Parathyroid adenoma (tissue), 2 donors: ENCODE measurements around the gene ACLY.
A peak's percentile ranks its signal among the peaks of the same experiment; 100 is the strongest.

Source experiments
- H2AFZ ChIP-seq: fragments of 300-600 bp; sonication (generic); one replicate; pipeline ENCODE4 v1.7.0; 2017; ENCODE audit warnings: antibody characterized with exemption, mild to moderate bottlenecking
- H3K27ac ChIP-seq: fragments of 300-600 bp; sonication (generic); one replicate; pipeline ENCODE4 v1.7.0; 2017
- H3K27me3 ChIP-seq: fragments of 300-600 bp; sonication (generic); one replicate; pipeline ENCODE4 v1.7.0; 2017; ENCODE audit warnings: low read length; ENCODE audit not compliant: control insufficient read depth, insufficient read depth
- H3K36me3 ChIP-seq: fragments of 300-600 bp; sonication (generic); one replicate; pipeline ENCODE4 v1.7.0; 2017; ENCODE audit warnings: low read length; ENCODE audit not compliant: control insufficient read depth, insufficient read depth
- H3K4me1 ChIP-seq: fragments of 300-600 bp; sonication (generic); one replicate; pipeline ENCODE4 v1.7.0; 2017; ENCODE audit warnings: control low read depth
- H3K4me2 ChIP-seq: fragments of 300-600 bp; sonication (generic); one replicate; pipeline ENCODE4 v1.7.0; 2017; ENCODE audit warnings: low read length
- H3K4me3 ChIP-seq: fragments of 300-600 bp; sonication (generic); one replicate; pipeline ENCODE4 v1.7.0; 2017; ENCODE audit warnings: low read depth, low read length
- H3K79me2 ChIP-seq: fragments of 300-600 bp; sonication (generic); one replicate; pipeline ENCODE4 v1.7.0; 2017; ENCODE audit warnings: control low read depth
- H3K9ac ChIP-seq: fragments of 300-600 bp; sonication (generic); one replicate; pipeline ENCODE4 v1.7.0; 2017; ENCODE audit warnings: mild to moderate bottlenecking
- H3K9me3 ChIP-seq: fragments of 300-600 bp; sonication (generic); one replicate; pipeline ENCODE4 v1.7.0; 2017; ENCODE audit warnings: low read length; ENCODE audit not compliant: control insufficient read depth
- CTCF ChIP-seq: fragments of 300-600 bp; sonication (generic); IDR thresholded peaks from one replicate; pipeline ENCODE4 v1.7.0; 2017; ENCODE audit warnings: antibody characterized with exemption, mild to moderate bottlenecking
- donor health status: primary hyperparathyroidism.

Gene ACLY

GRCh38 chr17:41865596-41865893 is 53.2 kb downstream of the ACLY start:
- H3K4me2 ChIP-seq, result peak overlapping the region; percentile 76
- no peak overlapping the region for H3K9ac ChIP-seq
- peak overlapping the region; percentile 21 for H3K27ac ChIP-seq

GRCh38 chr17:41864836-41865595 is 53.7 kb downstream of the ACLY start, which contains the start of gene KLHL11:
KLHL11 (minus strand) TSS chr17:41865423; CDS start chr17:41865370, 53 bp downstream.
- no peaks in the 10 kb centered on the region for H3K9me3 ChIP-seq
- H3K27ac ChIP-seq, result peak within 1 kb of the TSS; percentile 66
- peaks cover 39% of the 10 kb centered on the region for H3K79me2 ChIP-seq
- H3K36me3 ChIP-seq, result no peaks in the 10 kb centered on the region
- peak within 1 kb of the TSS; percentile 76 for H3K4me2 ChIP-seq
- H3K27me3 ChIP-seq, result no peaks in the 10 kb centered on the region
- H3K4me3 ChIP-seq, result peak within 1 kb of the TSS; percentile 87
- H3K9ac ChIP-seq, result peak within 1 kb of the TSS; percentile 16
- no peak for TF ChIP-seq CTCF
- peak within 1 kb of the TSS; percentile 74 for H2AFZ ChIP-seq
- no peaks in the 10 kb centered on the region for H3K4me1 ChIP-seq

More at GRCh38 chr17:41865596-41865893, 53.2 kb downstream of the ACLY start:
- no peaks in the 10 kb centered on the region for H3K36me3 ChIP-seq
- no peak for TF ChIP-seq CTCF
- no peaks in the 10 kb centered on the region for H3K4me1 ChIP-seq
- no peaks in the 10 kb centered on the region for H3K27me3 ChIP-seq
- H3K79me2 ChIP-seq, result peaks cover 37% of the 10 kb centered on the region
- no peaks in the 10 kb centered on the region for H3K9me3 ChIP-seq
- peak overlapping the region; percentile 87 for H3K4me3 ChIP-seq
- H2AFZ ChIP-seq, result peak overlapping the region; percentile 74

GRCh38 chr17:41864498-41864835 is 54.3 kb downstream of the ACLY start:
- H3K27me3 ChIP-seq, result no peaks in the 10 kb centered on the region
- H3K9ac ChIP-seq, result peak overlapping the region; percentile 16
- peak overlapping the region; percentile 87 for H3K4me3 ChIP-seq
- peak overlapping the region; percentile 74 for H2AFZ ChIP-seq
- H3K9me3 ChIP-seq, result no peaks in the 10 kb centered on the region
- H3K4me2 ChIP-seq, result peak overlapping the region; percentile 69
- peak overlapping the region; percentile 66 for H3K27ac ChIP-seq
- no peaks in the 10 kb centered on the region for H3K4me1 ChIP-seq
- no peak for TF ChIP-seq CTCF
- H3K79me2 ChIP-seq, result peaks cover 39% of the 10 kb centered on the region
- no peaks in the 10 kb centered on the region for H3K36me3 ChIP-seq

- H3K4me3 ChIP-seq, result peak overlapping the region; percentile 87
Observed at GRCh38 chr17:41863074-41863848, 55.5 kb downstream of the ACLY start.

More at GRCh38 chr17:41863074-41863848, 55.5 kb downstream of the ACLY start:
- no peak for TF ChIP-seq CTCF
- H2AFZ ChIP-seq, result no peak overlapping the region
- H3K9ac ChIP-seq, result no peak overlapping the region
- H3K27me3 ChIP-seq, result no peaks in the 10 kb centered on the region
- H3K36me3 ChIP-seq, result no peaks in the 10 kb centered on the region
- peak overlapping the region; percentile 69 for H3K4me2 ChIP-seq
- H3K27ac ChIP-seq, result no peak overlapping the region
- no peaks in the 10 kb centered on the region for H3K9me3 ChIP-seq
- peaks cover 44% of the 10 kb centered on the region for H3K79me2 ChIP-seq
- no peaks in the 10 kb centered on the region for H3K4me1 ChIP-seq
